Activated T-cell treated with anti-CD3 and anti-CD28 coated beads, Interleukin-2, amount 50 U/mL, for 4 hours (primary cell): ENCODE data around the gene PRMT2. TPM values are rescaled to one million over a fixed set of nuclear protein-coding genes. Genes with fewer than 3 reads are reported as not detected.

ENCODE experiments used
- total RNA-seq, 3 donors: library from RNA; stranded (reverse); gene quantifications; one replicate each; pipeline ENCODE4 v1.2.1, GENCODE V29; 2021

The PRMT2 gene
- total RNA-seq, 3 donors from 2014 or later = 24.4 to 25.3 (median 24.7) TPM

Other genes with a start within 250 kb of the PRMT2 start
- 10 to 100 TPM; 17.8 to 19.5 (median 18.9) TPM for gene DIP2A, start 176.8 kb upstream of the PRMT2 start, total RNA-seq
- gene S100B, start 30.6 kb upstream of the PRMT2 start, total RNA-seq = under 1 TPM in 2 of 3 donors, not detected in 1; 0.53 to 0.55 TPM